HepG2 (cell line): Measurements from ENCODE around the gene AKR1C4. TPM values are rescaled to one million over a fixed set of nuclear protein-coding genes. Genes with fewer than 3 reads are reported as not detected.

ENCODE experiments used
- AGO2 ChIP-seq: fragments of 200-400 bp; formaldehyde crosslinking; optimal IDR thresholded peaks from 2 replicates; pipeline ENCODE3; 2017; ENCODE audit warnings: mild to moderate bottlenecking, low read depth, low read length, moderate library complexity
- BCL6 ChIP-seq: IDR thresholded peaks from 2 replicates; pipeline ENCODE4 v1.6.1; 2016; ENCODE audit warnings: missing genetic modification reagents, missing compliant biosample characterization
- CBX5 ChIP-seq: sonication (generic); formaldehyde crosslinking; IDR thresholded peaks from 2 replicates; pipeline ENCODE4 v1.4.0; 2020; ENCODE audit warnings: missing genetic modification reagents, borderline replicate concordance
- DMTF1 ChIP-seq: sonication (generic); formaldehyde crosslinking; IDR thresholded peaks from 2 replicates; pipeline ENCODE4 v1.4.0; 2020; ENCODE audit warnings: mild to moderate bottlenecking, missing genetic modification reagents
- ELF4 ChIP-seq: sonication (generic); formaldehyde crosslinking; IDR thresholded peaks from 2 replicates; pipeline ENCODE4 v1.5.0; 2020; ENCODE audit warnings: missing genetic modification reagents, mild to moderate bottlenecking, moderate library complexity, borderline replicate concordance
- FOSL2 ChIP-seq: sonication (generic); formaldehyde crosslinking; IDR thresholded peaks from 2 replicates; pipeline ENCODE4 v1.4.0; 2020; ENCODE audit warnings: missing genetic modification reagents
- HNF4A ChIP-seq: sonication (generic); formaldehyde crosslinking; IDR thresholded peaks from 2 replicates; pipeline ENCODE4 v1.4.0; 2020; ENCODE audit warnings: missing genetic modification reagents
- KAT8 ChIP-seq: IDR thresholded peaks from 2 replicates; pipeline ENCODE4 v1.6.1; 2016; ENCODE audit warnings: missing genetic modification reagents, missing compliant biosample characterization
- KDM6A ChIP-seq: IDR thresholded peaks from 2 replicates; pipeline ENCODE4 v1.6.1; 2016; ENCODE audit warnings: low read depth
- MAFF ChIP-seq: IDR thresholded peaks from 2 replicates; pipeline ENCODE4 v1.6.1; 2011; ENCODE audit warnings: low read depth, low read length, improper control_type of control experiment
- NCOR1 ChIP-seq: fragments of 200-600 bp; sonication (generic); IDR thresholded peaks from 2 replicates; pipeline ENCODE4 v1.7.0; 2017; ENCODE audit warnings: antibody characterized with exemption, low read length, borderline replicate concordance
- NFKBIZ ChIP-seq: IDR thresholded peaks from 2 replicates; pipeline ENCODE4 v1.6.1; 2018; ENCODE audit warnings: missing genetic modification reagents, missing compliant biosample characterization
- RCOR2 ChIP-seq: IDR thresholded peaks from 2 replicates; pipeline ENCODE4 v1.6.1; 2016; ENCODE audit warnings: missing biosample characterization, missing genetic modification reagents
- TBP ChIP-seq: sonication (generic); formaldehyde crosslinking; IDR thresholded peaks from 2 replicates; pipeline ENCODE4 v1.5.0; 2020; ENCODE audit warnings: missing genetic modification reagents
- TCF7 ChIP-seq: sonication (generic); IDR thresholded peaks from 2 replicates; pipeline ENCODE4 v1.6.1; 2016; ENCODE audit warnings: antibody characterized with exemption, low read depth
- THRA ChIP-seq: sonication (generic); formaldehyde crosslinking; IDR thresholded peaks from 2 replicates; pipeline ENCODE4 v1.4.0; 2020; ENCODE audit warnings: missing genetic modification reagents, borderline replicate concordance
- ZNF446 ChIP-seq: sonication (generic); formaldehyde crosslinking; IDR thresholded peaks from 2 replicates; pipeline ENCODE4 v1.5.0; 2020; ENCODE audit warnings: mild to moderate bottlenecking, missing genetic modification reagents
- ZNF546 ChIP-seq: sonication (generic); formaldehyde crosslinking; conservative IDR thresholded peaks from 2 replicates; pipeline ENCODE4 v1.8.1; 2023; ENCODE audit warnings: mild to moderate bottlenecking, missing genetic modification reagents
- ZNF674 ChIP-seq: sonication (generic); formaldehyde crosslinking; IDR thresholded peaks from 2 replicates; pipeline ENCODE4 v1.5.0; 2020; ENCODE audit warnings: low read depth, mild to moderate bottlenecking, missing genetic modification reagents
- ZNF841 ChIP-seq: sonication (generic); formaldehyde crosslinking; IDR thresholded peaks from 2 replicates; pipeline ENCODE4 v1.8.1; 2023; ENCODE audit warnings: missing genetic modification reagents, borderline replicate concordance
- ZZZ3 ChIP-seq: sonication (generic); formaldehyde crosslinking; IDR thresholded peaks from 2 replicates; pipeline ENCODE4 v1.4.0; 2020; ENCODE audit warnings: missing genetic modification reagents, mild to moderate bottlenecking, borderline replicate concordance
- polyA plus RNA-seq, 8 experiments: library from polyadenylated mRNA; depleted of rRNA in 3 of 8; stranded (reverse) in 7 of 8; unstranded in 1 of 8; fragments of >200 nt; fragmentation: Illumina TruSeq in 4 of 8; extraction: Trizol in 4 of 8; gene quantifications; 2 replicates each; pipeline versions ENCODE4 v1.2.1 to v1.2.3, GENCODE V29; 2011 to 2016; ENCODE audit warnings: low read depth in 4 of 8, missing spikeins in 1 of 8, mixed read lengths in 1 of 8; ENCODE audit not compliant: insufficient read depth in 1 of 8
- total RNA-seq, 5 experiments: library from RNA; depleted of rRNA; stranded (reverse); fragments of >200 nt; fragmentation: Illumina TruSeq; extraction: Trizol; gene quantifications; 2 replicates each; pipeline ENCODE4 v1.2.3, GENCODE V29; 2016; ENCODE audit warnings: low read depth in 1 of 5
- TF ChIP-seq, protein P1 (sequence below): sonication (generic); formaldehyde crosslinking; IDR thresholded peaks from 2 replicates; pipeline ENCODE4 v1.5.0; 2020; ENCODE audit warnings: mild to moderate bottlenecking, missing genetic modification reagents, borderline replicate concordance
- TF ChIP-seq, protein P2 (sequence below): IDR thresholded peaks from 2 replicates; pipeline ENCODE4 v1.6.1; 2016; ENCODE audit warnings: low read depth

AKR1C4 gene
- total and polyA plus RNA-seq, 2 of the 13 experiments (the other 11 are each of a cell fraction or from before 2014, with no cell fraction given), result 0.18 to 1.3 TPM

- TF ChIP-seq CBX5, result 0 out of 2 replicates have a peak, but pooled peaks have one; percentile 23
- peak; percentile 22; the same call in 1 of the 2 replicates for TF ChIP-seq FOSL2 (CRISPR knock-in tag)
- TF ChIP-seq NFKBIZ (CRISPR knock-in tag), result peak; percentile 48; the same call in 1 of the 2 replicates
- no peak for TF ChIP-seq ZNF841 (CRISPR knock-in tag)
- no peak for TF ChIP-seq ZZZ3 (CRISPR knock-in tag)
- TF ChIP-seq, protein P1, sequence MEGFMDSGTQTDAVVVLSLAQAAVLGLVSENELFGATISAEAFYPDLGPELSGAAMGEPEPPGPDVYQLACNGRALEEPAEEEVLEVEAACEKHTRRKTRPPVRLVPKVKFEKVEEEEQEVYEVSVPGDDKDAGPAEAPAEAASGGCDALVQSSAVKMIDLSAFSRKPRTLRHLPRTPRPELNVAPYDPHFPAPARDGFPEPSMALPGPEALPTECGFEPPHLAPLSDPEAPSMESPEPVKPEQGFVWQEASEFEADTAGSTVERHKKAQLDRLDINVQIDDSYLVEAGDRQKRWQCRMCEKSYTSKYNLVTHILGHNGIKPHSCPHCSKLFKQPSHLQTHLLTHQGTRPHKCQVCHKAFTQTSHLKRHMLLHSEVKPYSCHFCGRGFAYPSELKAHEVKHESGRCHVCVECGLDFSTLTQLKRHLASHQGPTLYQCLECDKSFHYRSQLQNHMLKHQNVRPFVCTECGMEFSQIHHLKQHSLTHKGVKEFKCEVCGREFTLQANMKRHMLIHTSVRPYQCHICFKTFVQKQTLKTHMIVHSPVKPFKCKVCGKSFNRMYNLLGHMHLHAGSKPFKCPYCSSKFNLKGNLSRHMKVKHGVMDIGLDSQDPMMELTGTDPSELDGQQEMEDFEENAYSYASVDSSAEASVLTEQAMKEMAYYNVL (CRISPR knock-in tag), result no peak
- TF ChIP-seq ELF4 (CRISPR knock-in tag), result 0 out of 2 replicates have a peak, but pooled peaks have one; percentile 34
- TF ChIP-seq KDM6A, result peak; percentile 83
- TF ChIP-seq ZNF546 (CRISPR knock-in tag), result no peak
- peak; percentile 52; the same call in 1 of the 2 replicates for TF ChIP-seq THRA (CRISPR knock-in tag)
- no peak for TF ChIP-seq AGO2
- TF ChIP-seq RCOR2 (CRISPR knock-in tag), result peak; percentile 73; the same call in 1 of the 2 replicates
- TF ChIP-seq BCL6, result 0 out of 2 replicates have a peak, but pooled peaks have one; percentile 11
- TF ChIP-seq HNF4A, result peak; percentile 82
- TF ChIP-seq NCOR1, result peak; percentile 92; the same call in 1 of the 2 replicates
- TF ChIP-seq, protein P2, sequence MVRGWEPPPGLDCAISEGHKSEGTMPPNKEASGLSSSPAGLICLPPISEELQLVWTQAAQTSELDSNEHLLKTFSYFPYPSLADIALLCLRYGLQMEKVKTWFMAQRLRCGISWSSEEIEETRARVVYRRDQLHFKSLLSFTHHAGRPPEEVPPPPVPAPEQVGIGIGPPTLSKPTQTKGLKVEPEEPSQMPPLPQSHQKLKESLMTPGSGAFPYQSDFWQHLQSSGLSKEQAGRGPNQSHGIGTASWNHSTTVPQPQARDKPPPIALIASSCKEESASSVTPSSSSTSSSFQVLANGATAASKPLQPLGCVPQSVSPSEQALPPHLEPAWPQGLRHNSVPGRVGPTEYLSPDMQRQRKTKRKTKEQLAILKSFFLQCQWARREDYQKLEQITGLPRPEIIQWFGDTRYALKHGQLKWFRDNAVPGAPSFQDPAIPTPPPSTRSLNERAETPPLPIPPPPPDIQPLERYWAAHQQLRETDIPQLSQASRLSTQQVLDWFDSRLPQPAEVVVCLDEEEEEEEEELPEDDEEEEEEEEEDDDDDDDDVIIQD (CRISPR knock-in tag), result peak; percentile 96
- TF ChIP-seq ZNF674, result no peak
- no peak for TF ChIP-seq TBP (CRISPR knock-in tag)
- no peak for TF ChIP-seq DMTF1 (CRISPR knock-in tag)
- no peak for TF ChIP-seq MAFF
- TF ChIP-seq TCF7, result peak; percentile 60; the same call in 1 of the 2 replicates
- TF ChIP-seq ZNF446 (CRISPR knock-in tag), result no peak
- peak; percentile 45; the same call in 1 of the 2 replicates for TF ChIP-seq KAT8 (CRISPR knock-in tag)
Measured at GRCh38 chr10:5195727-5196374, 786 bp upstream of the AKR1C4 start (continued).
